NCI-H345 treated with DMSO at 0.1 percent for 48 hours (cell line): Measurements from ENCODE around the gene HPCAL1.

Source experiments
- DNase-seq: peaks from one replicate; lab custom pipeline; 2025; ENCODE audit not compliant: unreplicated experiment; lab: John Stamatoyannopoulos, UW

HPCAL1 gene

GRCh38 chr2:10322481-10322880, 19.8 kb downstream of the HPCAL1 start:
- no peak for DNase-seq

- no peak for DNase-seq
Observed at GRCh38 chr2:10322973-10323372, 20.3 kb downstream of the HPCAL1 start.

- no peak for DNase-seq
Observed at GRCh38 chr2:10323535-10323934, 20.8 kb downstream of the HPCAL1 start.

- no peak for DNase-seq
Observed at GRCh38 chr2:10324095-10324832, 21.6 kb downstream of the HPCAL1 start.

- DNase-seq = peak; percentile 64
Observed at GRCh38 chr2:10325278-10326145, 22.8 kb downstream of the HPCAL1 start.

- DNase-seq = no peak
Observed at GRCh38 chr2:10326151-10326616, 23.5 kb downstream of the HPCAL1 start.

GRCh38 chr2:10326707-10327594, 24.2 kb downstream of the HPCAL1 start:
- peak; percentile 95 for DNase-seq

GRCh38 chr2:10327896-10328669, 25.4 kb downstream of the HPCAL1 start:
- DNase-seq = peak; percentile 50

GRCh38 chr2:10328670-10329579, 26.2 kb downstream of the HPCAL1 start:
- DNase-seq = no peak

- no peak for DNase-seq
Observed at GRCh38 chr2:10329580-10329879, 26.8 kb downstream of the HPCAL1 start.

- no peak for DNase-seq
Observed at GRCh38 chr2:10329880-10330699, 27.4 kb downstream of the HPCAL1 start.

GRCh38 chr2:10330700-10331026, 28.0 kb downstream of the HPCAL1 start:
- no peak for DNase-seq

GRCh38 chr2:10331027-10331701, 28.5 kb downstream of the HPCAL1 start:
- DNase-seq = no peak

GRCh38 chr2:10331702-10332401, 29.1 kb downstream of the HPCAL1 start:
- DNase-seq = peak; percentile 82

- no peak for DNase-seq
Observed at GRCh38 chr2:10332402-10333246, 29.9 kb downstream of the HPCAL1 start.

- no peak for DNase-seq
Observed at GRCh38 chr2:10333247-10333613, 30.5 kb downstream of the HPCAL1 start.

- no peak for DNase-seq
Observed at GRCh38 chr2:10333966-10334365, 31.3 kb downstream of the HPCAL1 start.
